DMS 273 treated with DMSO at 0.1 percent for 48 hours (cell line): ENCODE results near the gene CEP290.
"Not testable (repeated sequence)": the region's sequence is repeated elsewhere in the genome, so short reads cannot be mapped to it uniquely, and the experiment has no call there.

ENCODE experiments used
- DNase-seq: peaks from one replicate; lab custom pipeline; 2025; lab: John Stamatoyannopoulos, UW

CEP290 gene

DNA sequence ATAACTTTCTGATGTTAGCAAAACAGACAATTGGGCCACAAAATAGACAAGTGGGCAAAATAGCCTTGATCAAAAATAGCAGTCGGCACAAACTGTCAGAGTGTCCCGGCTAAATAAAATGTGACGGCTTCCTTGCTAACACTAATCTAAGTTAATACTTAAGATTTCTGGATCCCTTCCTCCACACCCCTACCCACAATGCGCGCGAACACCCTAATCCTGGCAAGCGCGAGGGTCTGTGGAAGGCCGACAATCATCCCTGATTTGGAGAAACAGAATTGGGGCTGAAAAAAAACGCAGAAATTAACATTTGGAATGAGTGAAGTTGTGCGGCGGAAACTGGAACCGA lies 489 bp downstream of the CEP290 start:
- no peak for DNase-seq

- not testable (repeated sequence) for DNase-seq
Measured at GRCh38 chr12:88139711-88140110, 2.2 kb downstream of the CEP290 start.

- not testable (repeated sequence) for DNase-seq
Measured at GRCh38 chr12:88133181-88133580, 8.7 kb downstream of the CEP290 start.

DNA sequence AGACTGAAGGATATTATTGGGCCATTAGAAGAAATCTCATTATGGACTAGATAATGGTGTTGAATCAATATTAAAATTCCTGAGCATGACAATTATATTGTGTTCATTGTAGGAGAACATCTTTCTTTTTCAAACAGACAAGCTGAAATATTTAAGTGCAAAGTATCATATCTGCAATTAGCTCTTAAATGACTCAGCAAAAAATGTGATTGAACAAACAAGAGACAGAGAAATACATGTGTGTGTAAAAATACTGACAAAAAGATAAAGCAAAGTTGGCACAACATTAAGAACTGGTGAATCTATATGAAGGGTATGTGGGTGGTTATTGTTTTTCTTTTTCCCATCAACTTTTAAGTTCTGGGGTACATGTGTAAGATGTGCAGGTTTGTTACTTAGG lies 9.5 kb downstream of the CEP290 start:
- DNase-seq: no peak

DNA sequence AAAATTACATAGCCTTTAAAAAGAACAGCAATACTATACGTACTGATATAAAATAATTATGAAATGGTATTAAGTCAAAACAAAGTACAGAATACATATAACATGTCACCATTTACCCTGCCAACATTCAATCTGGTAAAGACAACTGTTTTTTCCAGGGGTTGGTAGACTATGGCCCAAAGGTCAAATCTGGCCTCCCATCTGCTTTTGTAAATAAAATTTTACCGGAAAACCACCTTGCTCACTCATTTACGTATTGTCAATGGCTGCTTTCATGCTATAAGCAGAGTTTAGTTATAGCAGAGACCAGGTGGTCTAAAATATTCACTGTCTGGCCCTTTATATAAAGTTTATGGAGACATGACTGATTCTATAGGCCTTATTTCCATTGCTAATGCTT lies 14.0 kb downstream of the CEP290 start:
- no peak for DNase-seq

DNA sequence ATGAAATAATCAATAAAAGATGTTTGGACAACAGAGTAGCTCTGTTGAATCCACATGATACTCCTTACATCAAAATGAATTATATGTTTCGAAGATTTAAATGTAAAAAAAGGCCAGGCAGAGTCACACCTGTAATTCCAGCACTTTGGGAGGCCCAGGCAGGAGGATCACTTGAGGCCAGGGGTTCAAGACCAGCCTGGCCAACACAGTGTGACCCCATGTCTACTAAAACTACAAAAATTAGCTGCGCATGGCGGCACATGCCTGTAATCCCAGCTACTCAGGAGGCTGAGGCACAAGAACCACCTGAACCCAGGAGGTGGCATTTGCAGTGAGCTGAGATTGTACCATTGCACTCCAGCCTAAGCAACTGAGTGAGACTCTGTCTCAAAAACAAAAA lies 14.8 kb downstream of the CEP290 start:
- no peak for DNase-seq

DNA sequence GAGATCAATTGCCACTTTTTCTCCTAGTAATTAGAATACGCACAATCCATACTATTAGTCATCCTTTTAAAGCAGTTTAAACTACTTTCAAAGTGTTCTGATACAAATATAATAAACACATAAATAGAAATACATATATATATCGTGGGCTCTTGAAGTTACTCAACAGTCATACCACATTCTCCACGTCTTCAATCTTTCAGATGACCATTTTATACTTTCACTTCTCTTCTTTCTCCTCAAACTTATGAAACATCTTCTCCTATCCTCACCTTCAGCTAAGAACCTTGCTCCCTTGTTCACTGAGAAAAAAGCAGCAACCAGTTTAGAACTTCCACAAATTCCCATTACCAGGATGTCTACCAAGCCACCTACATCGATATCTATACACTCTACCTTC lies 19.2 kb downstream of the CEP290 start:
- DNase-seq: no peak

DNA sequence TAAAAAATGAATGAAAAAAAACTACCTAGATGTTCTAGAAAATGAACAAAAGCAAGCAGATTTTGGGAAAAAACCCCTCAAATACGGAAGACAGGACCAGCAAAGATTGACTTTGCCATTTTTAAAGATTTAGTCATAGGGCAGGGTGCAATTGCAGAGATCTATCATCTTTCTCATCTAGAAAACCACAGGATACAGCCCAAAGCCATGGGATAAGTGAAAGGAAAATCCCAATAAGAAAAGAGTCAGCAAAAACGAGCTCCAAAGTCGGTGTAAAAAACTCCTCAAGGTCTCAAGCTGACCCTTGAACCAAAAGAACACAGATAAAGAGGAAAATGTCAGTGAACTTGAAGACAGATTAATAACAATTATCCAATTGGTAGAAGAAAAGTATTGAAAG lies 28.0 kb downstream of the CEP290 start:
- no peak for DNase-seq

- no peak for DNase-seq
Measured at GRCh38 chr12:88111074-88111652, 30.7 kb downstream of the CEP290 start.

GRCh38 chr12:88108021-88108420 lies 33.9 kb downstream of the CEP290 start:
- DNase-seq: no peak

DNA sequence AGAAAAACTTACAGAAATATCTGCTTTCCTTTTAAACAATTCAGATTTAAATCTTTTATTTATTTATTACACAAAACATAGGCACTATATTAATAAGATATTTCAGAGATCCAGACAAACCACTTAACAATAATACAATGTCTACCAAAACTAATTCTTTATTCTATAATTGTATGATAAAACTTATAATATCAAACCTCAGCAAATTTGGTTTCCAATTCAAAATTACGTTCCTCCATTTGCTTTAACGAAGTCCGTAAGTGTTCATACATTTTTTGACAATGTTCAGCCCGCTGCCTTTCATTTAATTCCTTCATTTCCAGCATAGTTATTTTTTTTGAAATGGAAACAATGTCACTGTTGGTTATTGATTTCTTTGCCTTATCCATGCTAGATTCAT lies 48.3 kb downstream of the CEP290 start:
- DNase-seq: no peak

- peak; percentile 48 for DNase-seq
Measured at GRCh38 chr12:88092771-88093170, 49.1 kb downstream of the CEP290 start.

- DNase-seq: no peak
Measured at GRCh38 chr12:88084210-88084609, 57.7 kb downstream of the CEP290 start.

DNA sequence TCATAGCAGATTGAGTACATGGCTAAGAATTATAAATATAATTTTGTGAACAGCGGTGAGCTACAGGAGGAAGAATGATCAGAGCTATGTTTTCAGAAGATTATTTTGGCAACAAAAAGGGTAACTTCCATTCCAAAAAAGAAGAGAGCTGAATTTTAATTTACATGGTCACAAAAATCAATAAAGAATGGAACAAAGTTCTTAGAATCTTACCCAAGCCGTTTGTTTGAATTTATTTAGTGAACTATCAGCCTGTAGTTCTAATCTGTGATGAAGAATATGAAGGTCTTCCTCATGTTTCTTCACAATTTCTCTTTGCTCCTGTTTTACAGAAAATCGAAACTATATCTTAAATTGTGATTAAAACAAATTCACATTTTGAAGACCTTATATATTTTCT lies 58.3 kb downstream of the CEP290 start:
- no peak for DNase-seq

GRCh38 chr12:88081247-88081646 lies 60.6 kb downstream of the CEP290 start:
- no peak for DNase-seq

DNA sequence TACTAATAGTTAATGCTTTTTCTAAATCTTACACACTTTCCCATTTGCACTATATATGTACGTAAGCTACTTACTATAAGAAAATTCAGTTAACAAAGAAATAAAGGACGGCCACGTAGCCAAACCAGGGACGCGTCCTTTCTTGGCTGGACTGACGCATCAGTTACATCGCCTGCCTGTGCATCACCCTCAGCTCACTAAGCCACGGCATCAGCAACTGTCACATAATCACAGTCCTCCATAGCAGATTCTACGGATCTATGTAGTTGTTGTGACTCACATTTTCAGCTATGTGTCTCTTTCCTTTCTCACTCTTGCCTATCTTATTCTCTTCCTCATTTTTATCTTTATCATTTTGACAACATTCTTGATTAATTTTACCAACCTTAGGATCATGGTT lies 74.6 kb downstream of the CEP290 start:
- no peak for DNase-seq

DNA sequence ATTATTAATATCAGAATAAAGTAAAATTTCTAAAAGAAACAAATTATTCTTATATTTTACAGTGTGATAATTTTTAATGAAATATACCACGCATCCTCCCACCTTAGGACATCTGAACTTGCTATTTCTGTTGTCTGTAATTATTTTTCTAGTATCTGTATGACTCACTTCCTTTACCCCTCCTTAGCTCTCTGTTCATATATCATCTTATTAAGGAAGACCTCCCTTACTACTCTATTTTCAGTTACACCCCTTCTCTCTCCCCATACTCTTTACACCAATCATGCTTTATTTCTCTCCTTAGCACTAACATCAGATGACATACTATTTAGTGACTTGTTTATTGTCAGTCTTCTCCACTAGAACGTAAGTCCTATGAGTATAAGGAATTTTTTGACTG lies 78.5 kb downstream of the CEP290 start:
- no peak for DNase-seq

- no peak for DNase-seq
Measured at GRCh38 chr12:88062474-88062873, 79.4 kb downstream of the CEP290 start.

- no peak for DNase-seq
Measured at GRCh38 chr12:88058719-88059077, 83.2 kb downstream of the CEP290 start.

GRCh38 chr12:88057994-88058718 lies 83.7 kb downstream of the CEP290 start:
- DNase-seq: no peak

- no peak for DNase-seq
Measured at GRCh38 chr12:88056571-88056970, 85.3 kb downstream of the CEP290 start.

DNA sequence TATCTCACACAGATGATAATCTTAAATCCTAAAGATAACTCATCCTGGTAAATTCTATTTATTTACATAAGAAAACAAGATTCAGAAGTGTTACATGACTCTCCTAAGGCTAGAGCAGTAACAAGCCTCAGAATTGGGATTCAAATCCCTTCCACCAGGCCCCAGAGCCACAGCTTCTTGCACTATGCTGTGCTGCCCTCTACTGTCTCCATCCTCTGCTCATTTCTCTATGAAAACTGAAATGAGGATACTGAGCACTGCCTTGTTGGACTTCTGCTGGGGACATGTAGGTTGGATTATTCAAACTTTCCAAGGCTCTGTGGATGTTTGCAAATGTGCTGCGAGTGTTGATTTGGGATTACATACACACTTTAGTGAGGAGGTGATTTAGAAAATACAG lies 89.2 kb downstream of the CEP290 start:
- no peak for DNase-seq

- DNase-seq: no peak
Measured at GRCh38 chr12:88044035-88044434, 97.9 kb downstream of the CEP290 start.

DNA sequence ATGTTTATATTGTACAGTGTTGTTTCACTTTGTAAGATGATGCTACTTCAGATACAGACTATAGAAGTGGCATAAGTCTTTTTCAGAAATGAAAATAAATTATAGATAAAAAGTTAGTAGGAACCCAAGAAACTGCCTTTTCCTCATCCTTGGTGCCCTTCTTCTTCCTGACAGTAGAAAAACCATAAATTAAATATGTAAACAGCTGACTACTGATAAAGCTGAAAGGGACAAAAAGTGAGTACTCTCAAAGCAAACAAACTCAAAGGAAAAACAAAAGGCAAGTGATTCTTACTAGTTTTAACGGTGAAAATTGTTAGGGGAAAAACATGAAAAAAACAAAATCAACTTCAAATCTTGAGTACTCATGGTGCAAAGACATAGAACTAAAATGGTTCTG lies 104.1 kb downstream of the CEP290 start:
- DNase-seq: no peak
